T-cell (primary cell): ENCODE data around the gene PBX4. TPM values are rescaled to one million over a fixed set of nuclear protein-coding genes. Genes with fewer than 3 reads are reported as not detected.

Source experiments
- ATAC-seq, 4 experiments: fragments of 200-7000 bp in 3 of 4; fragments of 150-1000 bp in 1 of 4; cut with Tn5 transposase; replicated peaks in 1 of 4; 1 replicate in 3 of 4; 2 replicates in 1 of 4; pipeline ENCODE4 v1.10.0; 2021; ENCODE audit warnings: moderate library complexity in 3 of 4, mild to moderate bottlenecking in 2 of 4, moderate number of reproducible peaks in 1 of 4
- CTCF ChIA-PET, 2 donors: fragments of 300-600 bp; sonication (Branson Sonifier 250); formaldehyde crosslinking; loops; one replicate each; lab custom pipeline; 2022; ENCODE audit warnings: antibody characterized with exemption in 2 of 2; lab: Charles Lee
- POLR2A ChIA-PET, 2 donors: fragments of 300-600 bp; sonication (Branson Sonifier 250); formaldehyde crosslinking; loops; one replicate each; lab custom pipeline; 2022; ENCODE audit warnings: antibody characterized with exemption in 2 of 2; lab: Charles Lee
- DNase-seq, 35 experiments: peaks; one replicate each; pipeline versions ENCODE4 v3.0.0 to v3.0.0-alpha.2; 2013 to 2023
- H3K27ac ChIP-seq: one replicate; pipeline ENCODE4 v1.5.1; 2013; ENCODE audit warnings: low read length
- H3K27me3 ChIP-seq, 2 experiments: replicated peaks in 1 of 2; 1 replicate in 1 of 2; 2 replicates in 1 of 2; pipeline versions ENCODE4 v1.6.1 to v1.7.0; 2013; ENCODE audit warnings: low read length in 1 of 2, mixed read lengths in 1 of 2; ENCODE audit not compliant: control insufficient read depth in 2 of 2, insufficient read depth in 2 of 2; ENCODE audit errors: extremely low read depth in 1 of 2
- H3K36me3 ChIP-seq, 2 donors: 1 replicate in 1 of 2; 2 replicates in 1 of 2; pipeline versions ENCODE4 v1.6.1 to v1.7.0; 2013; ENCODE audit warnings: low read length in 1 of 2; ENCODE audit not compliant: control insufficient read depth in 2 of 2, insufficient read depth in 1 of 2; ENCODE audit errors: extremely low read depth in 1 of 2
- H3K4me1 ChIP-seq, 2 experiments: 1 replicate in 1 of 2; 2 replicates in 1 of 2; pipeline versions ENCODE4 v1.6.1 to v1.7.0; 2013; ENCODE audit warnings: low read length in 2 of 2, mixed read lengths in 1 of 2; ENCODE audit not compliant: insufficient read depth in 2 of 2, control insufficient read depth in 1 of 2; ENCODE audit errors: extremely low read depth in 1 of 2
- H3K4me3 ChIP-seq, 2 donors: 1 replicate in 1 of 2; 2 replicates in 1 of 2; pipeline versions ENCODE4 v1.5.1 to v1.7.0; 2013; ENCODE audit warnings: mild to moderate bottlenecking in 2 of 2, low read length in 1 of 2, moderate library complexity in 1 of 2; ENCODE audit not compliant: control insufficient read depth in 1 of 2; ENCODE audit errors: extremely low read depth in 1 of 2
- H3K9me3 ChIP-seq: 2 replicates; pipeline ENCODE4 v1.7.0; 2013
- H3K27ac Mint-ChIP-seq, 2 donors: one replicate each; pipeline ENCODE4 v1.8.0; 2020 to 2021; ENCODE audit warnings: mild to moderate bottlenecking in 2 of 2, mixed read lengths in 2 of 2
- H3K27me3 Mint-ChIP-seq, 2 donors: one replicate each; pipeline ENCODE4 v1.8.0; 2021 to 2022; ENCODE audit warnings: mixed read lengths in 2 of 2
- H3K36me3 Mint-ChIP-seq: one replicate; pipeline ENCODE4 v1.8.0; 2021; ENCODE audit warnings: mixed read lengths
- H3K4me1 Mint-ChIP-seq, 3 donors: one replicate each; pipeline ENCODE4 v1.8.0; 2020 to 2022; ENCODE audit warnings: mixed read lengths in 3 of 3, mild to moderate bottlenecking in 1 of 3
- H3K4me3 Mint-ChIP-seq, 3 donors: one replicate each; pipeline ENCODE4 v1.8.0; 2020 to 2022; ENCODE audit warnings: mild to moderate bottlenecking in 3 of 3, mixed read lengths in 3 of 3, moderate library complexity in 3 of 3
- H3K9me3 Mint-ChIP-seq, 3 donors: one replicate each; pipeline ENCODE4 v1.8.0; 2020 to 2022; ENCODE audit warnings: mixed read lengths in 3 of 3
- WGBS: methylation state at CpG from one replicate; pipeline ENCODE4 v1.1.5; 2013; ENCODE audit warnings: missing lambda C conversion rate; ENCODE audit not compliant: insufficient coverage; 5-methylcytosine and 5-hydroxymethylcytosine counted together
- total RNA-seq, 35 experiments: library from RNA in 6 of 35; stranded (reverse) in 6 of 35; fragments of 120-200 nt in 1 of 35; gene quantifications; one replicate each; pipeline versions ENCODE4 v1.2.1 to v1.2.4 and lab custom pipeline; 2013 to 2026

PBX4 gene
- total RNA-seq, 5 donors from 2014 or later (not counting 1 experiment from before 2014, with no cell fraction given) = 40.9 to 48.3 (median 42.7) TPM

- Histone ChIP-seq H3K4me3 (no peak overlapping the region), H3K27me3 (no peaks in the 10 kb centered on the region), H3K27ac (no peak overlapping the region), H3K36me3 (peaks cover 13 to 32% of the 10 kb centered on the region in 2 donors), H3K9me3 (no peaks in the 10 kb centered on the region), H3K4me1 (peaks cover 0 to 14% of the 10 kb centered on the region in 2 experiments)
- ATAC-seq = no peak
- H3K4me3 Mint-ChIP-seq = no peak overlapping the region
- peak overlapping the region in 1 of 2 donors; percentile 70 for H3K27ac Mint-ChIP-seq
- 86% methylated on average over 4 of the region's 4 CpGs for WGBS
- H3K9me3 Mint-ChIP-seq = no peaks in the 10 kb centered on the region
- no peaks in the 10 kb centered on the region for H3K27me3 Mint-ChIP-seq
- H3K4me1 Mint-ChIP-seq = peaks cover 7 to 20% (median 9%) of the 10 kb centered on the region in 3 donors
- DNase-seq = no peak
- POLR2A ChIA-PET = interaction anchor here in 1 of 2 donors (0.6 kb wide), 2 partner anchors 43 to 1974 kb away, joined by 5 to 11 read pairs; partner anchors contain the start of gene ZNF429
- peaks cover 3% of the 10 kb centered on the region for H3K36me3 Mint-ChIP-seq
- CTCF ChIA-PET = interaction anchor here in 1 of 2 donors (0.6 to 0.7 kb wide), 2 partner anchors 22 to 92 kb away, joined by 3 to 4 read pairs; no protein-coding TSS in a partner anchor
Measured at GRCh38 chr19:19530889-19531288, 87.6 kb downstream of the PBX4 start.

GRCh38 chr19:19530423-19530804 is 88.1 kb downstream of the PBX4 start:
- H3K9me3 ChIP-seq = no peaks in the 10 kb centered on the region
- Mint-ChIP-seq H3K4me1 (peaks cover 7 to 20% (median 9%) of the 10 kb centered on the region in 3 donors), H3K27me3 (no peaks in the 10 kb centered on the region), H3K9me3 (no peaks in the 10 kb centered on the region), H3K27ac (no peak overlapping the region), H3K36me3 (peaks cover 3% of the 10 kb centered on the region), H3K4me3 (no peak overlapping the region)
- ATAC-seq (no peak), DNase-seq (no peak)
- H3K27me3 ChIP-seq = no peaks in the 10 kb centered on the region
- 93% methylated on average over 4 of the region's 9 CpGs for WGBS
- H3K4me3 ChIP-seq = no peak overlapping the region
- no peak overlapping the region for H3K27ac ChIP-seq
- peaks cover 0 to 17% of the 10 kb centered on the region in 2 experiments for H3K4me1 ChIP-seq
- CTCF ChIA-PET = no interaction called here
- peaks cover 17 to 35% of the 10 kb centered on the region in 2 donors for H3K36me3 ChIP-seq
- POLR2A ChIA-PET = interaction anchor here in 1 of 2 donors (0.6 kb wide), 1 partner anchor 940 kb away, joined by 5 read pairs; no protein-coding TSS in a partner anchor

- H3K27ac ChIP-seq = no peak overlapping the region
- ATAC-seq = no peak
- no peak for DNase-seq
- ChIA-PET POLR2A (interaction anchor here in 1 of 2 donors (0.6 kb wide), 1 partner anchor 940 kb away, joined by 5 read pairs; no protein-coding TSS in a partner anchor), CTCF (interaction anchor here in 1 of 2 donors (0.7 kb wide), 1 partner anchor 364 kb away, joined by 7 read pairs; no protein-coding TSS in a partner anchor)
- no peak overlapping the region for H3K4me3 ChIP-seq
- peaks cover 17 to 38% of the 10 kb centered on the region in 2 donors for H3K36me3 ChIP-seq
- Mint-ChIP-seq H3K27me3 (no peaks in the 10 kb centered on the region), H3K27ac (peak overlapping the region in 1 of 2 donors; percentile 39), H3K4me3 (no peak overlapping the region), H3K4me1 (peaks cover 7 to 20% (median 9%) of the 10 kb centered on the region in 3 donors), H3K36me3 (peaks cover 3% of the 10 kb centered on the region), H3K9me3 (no peaks in the 10 kb centered on the region)
- H3K9me3 ChIP-seq = no peaks in the 10 kb centered on the region
- peaks cover 0 to 17% of the 10 kb centered on the region in 2 experiments for H3K4me1 ChIP-seq
- H3K27me3 ChIP-seq = no peaks in the 10 kb centered on the region
- WGBS = 90% methylated on average over 10 of the region's 11 CpGs
Measured at GRCh38 chr19:19529783-19530422, 88.6 kb downstream of the PBX4 start.

GRCh38 chr19:19528721-19529490 is 89.6 kb downstream of the PBX4 start, which contains the start of gene YJEFN3:
Gene YJEFN3, plus strand, starts transcription at chr19:19528911. Its CDS starts 22 bp downstream, at chr19:19528933.
- WGBS = 95% methylated on average over 37 of the region's 50 CpGs
- Mint-ChIP-seq H3K9me3 (no peaks in the 10 kb centered on the region), H3K27ac (peak within 1 kb of the TSS in 1 of 2 donors; percentile 39), H3K4me3 (no peak within 1 kb of the TSS), H3K4me1 (peaks cover 8 to 15% (median 11%) of the 10 kb centered on the region in 3 donors), H3K36me3 (peaks cover 3% of the 10 kb centered on the region), H3K27me3 (no peaks in the 10 kb centered on the region)
- no peaks in the 10 kb centered on the region for H3K27me3 ChIP-seq
- ChIA-PET CTCF (interaction anchor here in 1 of 2 donors (0.7 kb wide), 1 partner anchor 365 kb away, joined by 7 read pairs; no protein-coding TSS in a partner anchor), POLR2A (no interaction called here)
- no peak for ATAC-seq
- no peaks in the 10 kb centered on the region for H3K9me3 ChIP-seq
- no peak for DNase-seq
- H3K36me3 ChIP-seq = peaks cover 17 to 43% of the 10 kb centered on the region in 2 donors
- H3K27ac ChIP-seq = no peak within 1 kb of the TSS
- peaks cover 0 to 20% of the 10 kb centered on the region in 2 experiments for H3K4me1 ChIP-seq
- no peak within 1 kb of the TSS for H3K4me3 ChIP-seq

- H3K27me3 Mint-ChIP-seq = no peaks in the 10 kb centered on the region
- WGBS = over 99% methylated on average over 10 of the region's 27 CpGs
- H3K9me3 Mint-ChIP-seq = no peaks in the 10 kb centered on the region
- H3K4me1 ChIP-seq = peaks cover 0 to 19% of the 10 kb centered on the region in 2 experiments
- peaks cover 3% of the 10 kb centered on the region for H3K36me3 Mint-ChIP-seq
- peaks cover 17 to 43% of the 10 kb centered on the region in 2 donors for H3K36me3 ChIP-seq
- H3K27ac ChIP-seq = no peak overlapping the region
- no peaks in the 10 kb centered on the region for H3K9me3 ChIP-seq
- no peak overlapping the region for H3K4me3 ChIP-seq
- H3K27me3 ChIP-seq = no peaks in the 10 kb centered on the region
- H3K4me1 Mint-ChIP-seq = peaks cover 8 to 11% (median 9%) of the 10 kb centered on the region in 3 donors
- no peak overlapping the region for H3K27ac Mint-ChIP-seq
- ATAC-seq (no peak), DNase-seq (no peak)
- POLR2A ChIA-PET = no interaction called here
- CTCF ChIA-PET = no interaction called here
- no peak overlapping the region for H3K4me3 Mint-ChIP-seq
Measured at GRCh38 chr19:19527674-19528625, 90.5 kb downstream of the PBX4 start.
